Activated CD4-positive, CD25-positive, alpha-beta regulatory T cell (primary cell): ENCODE data around the gene GUCY1A2.

Experiments used
- DNase-seq, 4 experiments: peaks; one replicate each; lab custom pipeline; 2025; lab: John Stamatoyannopoulos, UW

GUCY1A2 gene

DNA sequence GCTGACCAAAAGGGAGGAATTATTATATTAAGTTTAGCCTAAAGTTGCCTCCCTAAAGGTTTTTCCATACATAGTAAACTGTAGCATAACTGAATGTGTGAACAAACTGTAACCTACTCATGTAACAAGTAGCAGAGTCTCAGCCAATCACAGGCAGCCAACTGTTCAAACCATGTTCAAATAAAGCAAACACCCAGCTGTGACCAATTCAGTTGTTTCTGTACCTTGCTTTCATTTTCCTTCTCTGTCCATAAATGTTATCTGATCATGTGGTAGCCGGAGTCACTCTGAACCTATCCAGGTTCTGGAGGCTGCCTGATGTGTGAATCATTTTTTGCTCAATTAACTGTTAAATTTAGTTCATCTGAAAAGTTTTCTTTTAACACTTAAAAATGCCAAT is 373.5 kb downstream of the GUCY1A2 start:
- DNase-seq = no peak

DNA sequence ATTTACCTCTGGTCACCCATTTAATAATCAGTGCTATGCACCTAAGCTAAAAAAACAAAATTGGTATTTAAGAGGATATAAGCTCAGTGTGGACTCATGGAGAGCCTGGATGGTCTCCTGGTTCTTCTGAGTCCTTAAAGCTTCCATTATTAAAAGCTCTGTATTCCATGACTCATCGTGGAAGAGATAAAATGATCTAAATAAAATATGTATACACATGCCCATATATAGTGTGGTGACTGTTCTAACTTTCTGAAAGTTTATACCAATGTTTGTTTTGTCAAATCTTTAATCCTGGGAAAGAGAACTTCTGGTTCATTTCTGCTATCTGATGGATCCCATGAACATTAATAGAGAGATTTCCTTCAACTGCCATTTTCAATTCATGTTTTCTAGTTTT is 375.9 kb downstream of the GUCY1A2 start:
- no peak for DNase-seq

DNA sequence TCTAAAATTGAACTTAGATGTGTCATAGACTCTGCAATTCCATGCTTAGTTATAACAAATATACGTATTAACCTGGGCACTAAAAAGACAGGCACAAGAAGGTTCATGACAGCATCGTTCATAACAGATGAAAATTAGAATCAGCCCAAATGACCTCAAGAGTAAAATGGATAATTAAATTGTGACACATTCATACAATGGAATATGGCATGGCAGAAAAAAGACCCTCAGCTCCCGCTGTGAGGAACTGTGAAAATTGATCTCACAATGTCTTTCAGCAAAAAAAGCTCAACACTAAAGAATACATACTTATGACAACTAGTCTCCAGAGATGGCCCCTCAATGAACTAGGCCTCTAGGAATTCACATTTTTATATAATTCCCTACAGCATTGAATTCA is 386.0 kb downstream of the GUCY1A2 start:
- DNase-seq = no peak

DNA sequence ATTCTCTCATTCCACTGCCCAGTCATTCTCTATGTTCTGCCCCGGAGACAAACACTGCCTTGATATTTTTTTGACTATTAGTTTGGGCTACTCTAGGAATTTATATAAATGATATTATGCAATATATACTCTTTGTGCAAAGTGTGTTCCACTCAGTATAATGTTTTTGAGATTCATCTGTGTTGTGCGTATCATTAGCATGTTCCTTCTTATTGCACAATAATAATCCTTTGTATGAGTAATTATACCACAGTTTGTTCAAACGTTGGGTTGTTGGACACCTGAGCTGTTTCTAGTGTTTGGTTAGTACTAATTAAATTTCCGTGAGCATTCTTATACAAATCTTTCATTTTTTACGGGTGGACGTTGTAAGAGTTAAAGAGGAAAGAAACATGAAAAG is 390.6 kb downstream of the GUCY1A2 start:
- DNase-seq = no peak

DNA sequence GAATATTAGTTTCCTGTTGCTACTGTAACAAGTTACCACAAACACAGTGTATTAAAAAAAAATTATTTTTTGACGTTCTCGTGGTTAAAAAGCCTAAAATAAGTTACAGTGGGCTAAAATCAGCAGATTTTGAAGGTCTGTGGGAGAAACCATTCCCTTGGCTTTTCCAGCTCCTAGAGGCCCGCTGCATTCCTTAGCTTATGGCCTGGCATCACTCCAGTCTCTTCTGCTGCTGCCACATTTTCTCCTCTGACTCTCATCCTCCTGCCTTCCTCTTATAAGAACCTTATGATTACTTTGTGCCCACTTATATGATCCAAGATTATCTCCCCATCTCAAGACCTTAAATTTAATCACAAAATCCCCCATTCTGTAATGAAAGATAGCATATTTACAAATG is 392.7 kb downstream of the GUCY1A2 start:
- DNase-seq = no peak

DNA sequence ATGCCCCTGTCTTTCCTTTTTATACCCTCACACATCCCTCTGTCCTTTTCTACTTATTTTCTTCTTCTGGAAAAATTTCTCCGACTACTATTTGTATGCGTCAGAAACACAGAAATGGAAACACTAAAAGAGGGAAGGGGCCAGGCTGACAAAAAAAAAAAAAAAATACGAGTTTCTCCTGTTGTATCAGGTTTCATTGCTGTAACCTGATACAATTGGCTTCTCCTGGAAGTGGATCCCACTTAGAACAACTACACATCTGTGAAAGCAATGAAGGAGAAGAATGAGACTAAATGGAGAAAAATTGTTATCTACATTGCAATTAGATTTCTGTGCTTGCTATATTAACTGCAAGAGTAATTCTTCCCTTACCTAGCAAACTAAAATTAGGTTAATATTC is 393.9 kb downstream of the GUCY1A2 start:
- no peak for DNase-seq
